GM12864 (cell line): ENCODE results near the gene FAXDC2.
A peak's percentile ranks its signal among the peaks of the same experiment; 100 is the strongest.

Experiments used
- DNase-seq: peaks from one replicate; pipeline ENCODE4 v3.0.0-alpha.2; 2011; ENCODE audit warnings: low read depth
- H3K4me3 ChIP-seq: 2 replicates; pipeline ENCODE4 v1.5.1; 2011; ENCODE audit warnings: mild to moderate bottlenecking, low read depth, low read length, control low read depth
- TF ChIP-seq, protein P1 (sequence below): IDR thresholded peaks from 2 replicates; pipeline ENCODE4 v1.5.1; 2011; ENCODE audit warnings: low read depth, mild to moderate bottlenecking, moderate library complexity, low read length, control low read depth, inconsistent platforms; ENCODE audit errors: missing control alignments

Gene FAXDC2

DNA sequence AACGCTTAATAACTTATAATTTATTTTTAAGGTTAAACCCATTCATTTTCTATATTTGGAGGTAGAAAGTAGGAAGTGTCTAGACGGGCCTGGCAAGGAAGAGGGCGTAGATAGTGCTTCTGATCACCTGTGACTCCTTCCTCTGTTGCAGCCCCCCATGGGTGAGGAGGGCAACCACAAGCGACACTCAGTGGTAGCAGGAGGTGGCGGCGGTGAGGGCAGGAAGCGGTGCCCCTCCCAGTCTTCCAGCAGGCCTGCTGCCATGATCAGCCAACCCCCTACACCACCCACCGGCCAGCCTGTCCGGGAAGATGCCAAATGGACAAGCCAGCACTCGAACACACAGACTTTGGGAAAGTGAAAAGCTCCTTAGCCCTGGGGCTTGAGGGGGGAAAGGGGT is 36.7 kb downstream of the FAXDC2 start:
- no peak overlapping the region for H3K4me3 ChIP-seq
- TF ChIP-seq, protein P1, sequence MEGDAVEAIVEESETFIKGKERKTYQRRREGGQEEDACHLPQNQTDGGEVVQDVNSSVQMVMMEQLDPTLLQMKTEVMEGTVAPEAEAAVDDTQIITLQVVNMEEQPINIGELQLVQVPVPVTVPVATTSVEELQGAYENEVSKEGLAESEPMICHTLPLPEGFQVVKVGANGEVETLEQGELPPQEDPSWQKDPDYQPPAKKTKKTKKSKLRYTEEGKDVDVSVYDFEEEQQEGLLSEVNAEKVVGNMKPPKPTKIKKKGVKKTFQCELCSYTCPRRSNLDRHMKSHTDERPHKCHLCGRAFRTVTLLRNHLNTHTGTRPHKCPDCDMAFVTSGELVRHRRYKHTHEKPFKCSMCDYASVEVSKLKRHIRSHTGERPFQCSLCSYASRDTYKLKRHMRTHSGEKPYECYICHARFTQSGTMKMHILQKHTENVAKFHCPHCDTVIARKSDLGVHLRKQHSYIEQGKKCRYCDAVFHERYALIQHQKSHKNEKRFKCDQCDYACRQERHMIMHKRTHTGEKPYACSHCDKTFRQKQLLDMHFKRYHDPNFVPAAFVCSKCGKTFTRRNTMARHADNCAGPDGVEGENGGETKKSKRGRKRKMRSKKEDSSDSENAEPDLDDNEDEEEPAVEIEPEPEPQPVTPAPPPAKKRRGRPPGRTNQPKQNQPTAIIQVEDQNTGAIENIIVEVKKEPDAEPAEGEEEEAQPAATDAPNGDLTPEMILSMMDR, result no peak
- DNase-seq, result no peak

GRCh38 chr5:154813158-154813557 is 37.2 kb downstream of the FAXDC2 start:
- no peak overlapping the region for H3K4me3 ChIP-seq
- no peak for DNase-seq
- TF ChIP-seq, protein P1, result no peak

DNA sequence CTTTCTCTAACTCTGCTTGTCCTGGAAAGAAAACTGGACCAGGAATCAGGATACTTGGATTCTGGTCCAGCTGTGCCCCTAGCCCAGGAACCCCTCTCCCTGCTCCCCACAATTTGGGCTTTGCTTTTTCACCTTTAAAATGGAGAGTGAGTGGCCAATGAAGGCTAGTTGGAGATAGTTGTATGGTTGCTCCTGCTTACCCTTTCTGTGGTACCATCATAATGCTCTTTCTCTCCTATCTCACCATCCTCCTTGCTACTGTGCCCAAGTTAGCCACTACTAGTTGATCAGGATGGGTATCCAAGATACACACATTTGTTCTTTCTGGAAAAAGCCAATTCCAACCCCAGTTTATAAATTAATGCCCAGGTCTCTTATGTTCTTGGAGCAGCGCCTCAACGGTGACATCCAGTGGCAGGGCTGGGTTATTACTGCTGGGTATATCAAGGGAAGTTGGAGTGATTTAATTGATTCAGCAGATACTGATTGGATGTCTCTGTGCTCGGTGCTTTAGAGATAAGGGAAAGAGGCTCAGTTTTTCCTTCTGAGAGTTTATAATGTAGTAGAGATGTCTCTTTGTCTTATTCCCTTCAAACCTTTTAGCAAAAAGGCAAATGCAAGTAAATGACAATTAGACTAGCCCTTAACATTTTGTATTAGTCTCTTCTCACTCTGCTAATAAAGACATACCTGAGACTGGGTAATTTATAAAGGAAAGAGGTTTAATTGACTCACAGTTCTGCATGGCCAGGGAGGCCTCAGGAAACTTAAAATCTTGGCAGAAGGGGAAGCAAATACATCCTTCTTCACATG is 38.5 kb downstream of the FAXDC2 start:
- TF ChIP-seq, protein P1, result peak; percentile 79
- DNase-seq, result peak; percentile 12
- H3K4me3 ChIP-seq, result no peak overlapping the region

- DNase-seq, result no peak
- H3K4me3 ChIP-seq, result no peak overlapping the region
- TF ChIP-seq, protein P1, result no peak
Observed at GRCh38 chr5:154811239-154811638, 39.2 kb downstream of the FAXDC2 start.

DNA sequence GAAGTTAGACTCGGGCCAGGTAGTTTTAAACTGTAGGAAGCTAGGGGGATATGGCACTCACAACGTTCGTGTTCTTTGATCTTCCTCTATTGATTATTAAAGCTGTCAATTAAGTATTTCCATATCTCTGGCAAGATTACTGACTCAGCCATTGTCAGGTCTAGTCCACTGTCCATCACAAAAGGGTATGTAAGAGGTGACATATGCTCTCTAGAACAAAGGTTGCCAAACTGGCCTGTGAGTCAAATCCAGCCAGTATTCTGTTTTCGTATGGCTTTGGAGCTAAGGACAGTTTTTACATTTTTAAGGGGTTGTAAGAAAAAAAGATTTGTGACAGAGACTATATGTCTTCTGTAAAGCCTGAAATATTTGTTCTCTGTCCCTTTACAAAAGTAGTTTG is 44.2 kb downstream of the FAXDC2 start:
- H3K4me3 ChIP-seq, result no peak overlapping the region
- no peak for DNase-seq
- TF ChIP-seq, protein P1, result no peak

GRCh38 chr5:154802050-154802449 is 48.4 kb downstream of the FAXDC2 start:
- H3K4me3 ChIP-seq, result no peak overlapping the region
- DNase-seq, result no peak
- TF ChIP-seq, protein P1, result no peak

- no peak for DNase-seq
Observed at GRCh38 chr5:154801083-154801482, 49.3 kb downstream of the FAXDC2 start.

More at GRCh38 chr5:154801083-154801482, 49.3 kb downstream of the FAXDC2 start:
- TF ChIP-seq, protein P1, result no peak
- H3K4me3 ChIP-seq, result no peak overlapping the region
